Esophagus (tissue), 2 donors: ENCODE measurements around the gene MGA. TPM values are rescaled to one million over a fixed set of nuclear protein-coding genes. Genes with fewer than 3 reads are reported as not detected.

ENCODE experiments used
- H3K27ac ChIP-seq, 2 donors: one replicate each; pipeline ENCODE4 v1.5.1; 2013; ENCODE audit warnings: low read depth in 2 of 2, mild to moderate bottlenecking in 2 of 2, inconsistent platforms in 1 of 2, low read length in 1 of 2, moderate library complexity in 1 of 2
- H3K27me3 ChIP-seq, 2 donors: one replicate each; pipeline ENCODE4 v1.6.1; 2013; ENCODE audit warnings: low read length in 2 of 2, control low read depth in 1 of 2, mild to moderate bottlenecking in 1 of 2; ENCODE audit not compliant: insufficient read depth in 2 of 2, control insufficient read depth in 1 of 2
- H3K36me3 ChIP-seq, 2 donors: one replicate each; pipeline ENCODE4 v1.6.1; 2013; ENCODE audit warnings: low read length in 1 of 2; ENCODE audit not compliant: control insufficient read depth in 2 of 2, insufficient read depth in 2 of 2
- H3K4me1 ChIP-seq, 2 donors: one replicate each; pipeline ENCODE4 v1.6.1; 2013; ENCODE audit warnings: low read length in 1 of 2; ENCODE audit not compliant: control insufficient read depth in 2 of 2, insufficient read depth in 2 of 2
- H3K4me3 ChIP-seq, 2 donors: one replicate each; pipeline ENCODE4 v1.5.1; 2013; ENCODE audit warnings: low read length in 2 of 2, mild to moderate bottlenecking in 2 of 2, low read depth in 1 of 2, moderate library complexity in 1 of 2
- H3K9me3 ChIP-seq, 2 donors: one replicate each; pipeline ENCODE4 v1.6.1; 2013; ENCODE audit warnings: mild to moderate bottlenecking in 2 of 2, low read depth in 1 of 2, low read length in 1 of 2, moderate library complexity in 1 of 2; ENCODE audit not compliant: control insufficient read depth in 2 of 2, insufficient read depth in 1 of 2
- WGBS, 2 donors: extraction: QIAGEN DNeasy Blood & Tissue Kit; methylation state at CpG; one replicate each; pipeline ENCODE4 v1.1.7; 2013; 5-methylcytosine and 5-hydroxymethylcytosine counted together
- polyA plus RNA-seq, 2 donors: library from polyadenylated mRNA; stranded (reverse); fragments of 200-250 nt; gene quantifications; one replicate each; pipeline ENCODE4 v1.2.3, GENCODE V29; 2013
- donor health status: healthy with polysubstance abuse.
- donor health status: Bipolar disorder and iron deficiency.

MGA gene
- polyA plus RNA-seq, 2 donors: 2.8 to 3.0 TPM

GRCh38 chr15:41816788-41817187 lies 156.6 kb downstream of the MGA start:
- Histone ChIP-seq H3K27ac (no peak overlapping the region), H3K9me3 (no peaks in the 10 kb centered on the region), H3K36me3 (peaks cover 38 to 74% of the 10 kb centered on the region in 2 donors), H3K4me1 (no peaks in the 10 kb centered on the region), H3K27me3 (no peaks in the 10 kb centered on the region), H3K4me3 (no peak overlapping the region)
- WGBS, 2 donors: 91 to 92% methylated on average over 5 to 9 of the region's 9 CpGs

GRCh38 chr15:41817327-41817726 lies 157.1 kb downstream of the MGA start:
- H3K4me1 ChIP-seq: no peaks in the 10 kb centered on the region
- H3K27me3 ChIP-seq: no peaks in the 10 kb centered on the region
- H3K4me3 ChIP-seq: no peak overlapping the region
- H3K9me3 ChIP-seq: no peaks in the 10 kb centered on the region
- no peak overlapping the region for H3K27ac ChIP-seq
- H3K36me3 ChIP-seq: peaks cover 42 to 71% of the 10 kb centered on the region in 2 donors
- WGBS, 2 donors: 86 to 90% methylated on average over 14 of the region's 14 CpGs

- H3K27me3 ChIP-seq: no peaks in the 10 kb centered on the region
- H3K4me1 ChIP-seq: no peaks in the 10 kb centered on the region
- H3K27ac ChIP-seq: no peak overlapping the region
- no peak overlapping the region for H3K4me3 ChIP-seq
- no peaks in the 10 kb centered on the region for H3K9me3 ChIP-seq
- H3K36me3 ChIP-seq: peaks cover 40 to 71% of the 10 kb centered on the region in 2 donors
- 88 to 92% methylated on average over 6 of the region's 6 CpGs for WGBS, 2 donors
These were observed 157.6 kb downstream of the MGA start for GRCh38 chr15:41817781-41818180.

- WGBS, 2 donors: 83 to 86% methylated on average over 8 to 9 of the region's 9 CpGs
- Histone ChIP-seq H3K27ac (no peak overlapping the region), H3K36me3 (peaks cover 41 to 72% of the 10 kb centered on the region in 2 donors), H3K4me3 (no peak overlapping the region), H3K4me1 (no peaks in the 10 kb centered on the region), H3K27me3 (no peaks in the 10 kb centered on the region), H3K9me3 (no peaks in the 10 kb centered on the region)
These were observed 159.3 kb downstream of the MGA start for GRCh38 chr15:41819455-41820050.

- Histone ChIP-seq H3K4me3 (no peak overlapping the region), H3K4me1 (no peaks in the 10 kb centered on the region), H3K27me3 (no peaks in the 10 kb centered on the region), H3K36me3 (peaks cover 41 to 73% of the 10 kb centered on the region in 2 donors), H3K9me3 (no peaks in the 10 kb centered on the region), H3K27ac (no peak overlapping the region)
- 62 to 65% methylated on average over 6 of the region's 6 CpGs for whole genome bisulfite sequencing, 2 donors
These were observed 160.7 kb downstream of the MGA start for GRCh38 chr15:41820791-41821423.

GRCh38 chr15:41821831-41822230 lies 161.6 kb downstream of the MGA start:
- 67 to 73% methylated on average over 4 of the region's 4 CpGs for WGBS, 2 donors
- peaks cover 41 to 69% of the 10 kb centered on the region in 2 donors for H3K36me3 ChIP-seq
- H3K4me1 ChIP-seq: no peaks in the 10 kb centered on the region
- no peak overlapping the region for H3K27ac ChIP-seq
- no peak overlapping the region for H3K4me3 ChIP-seq
- no peaks in the 10 kb centered on the region for H3K27me3 ChIP-seq
- no peaks in the 10 kb centered on the region for H3K9me3 ChIP-seq

- Histone ChIP-seq H3K4me3 (no peak overlapping the region), H3K4me1 (no peaks in the 10 kb centered on the region), H3K27ac (no peak overlapping the region), H3K9me3 (no peaks in the 10 kb centered on the region), H3K36me3 (peaks cover 41 to 63% of the 10 kb centered on the region in 2 donors), H3K27me3 (no peaks in the 10 kb centered on the region)
- WGBS, 2 donors: 85 to 89% methylated on average over 6 of the region's 6 CpGs
These were observed 162.3 kb downstream of the MGA start for GRCh38 chr15:41822471-41822870.

Other genes starting within 250 kb of the MGA start
- gene RTF1, start 243.3 kb upstream of the MGA start, polyA plus RNA-seq: 10 to 100 TPM; 12.2 to 16.2 TPM
- under 1 TPM; 0.28 to 0.47 TPM for gene ITPKA, start 166.5 kb upstream of the MGA start, polyA plus RNA-seq
- gene LTK, start 146.6 kb upstream of the MGA start, polyA plus RNA-seq: under 1 TPM; 0.26 to 0.31 TPM
- gene RPAP1, start 116.1 kb upstream of the MGA start, polyA plus RNA-seq: 10 to 100 TPM in 1 of 2 donors, 1 to 10 TPM in 1; 9.2 to 13.0 TPM
- 10 to 100 TPM; 23.2 to 24.2 TPM for gene TYRO3, start 101.2 kb upstream of the MGA start, polyA plus RNA-seq
- gene MAPKBP1, start 114.1 kb downstream of the MGA start, polyA plus RNA-seq: 10 to 100 TPM; 11.9 to 57.3 TPM
- 10 to 100 TPM; 27.9 to 39.4 TPM for gene JMJD7, start 167.7 kb downstream of the MGA start, polyA plus RNA-seq
- gene PLA2G4B, start 178.4 kb downstream of the MGA start, polyA plus RNA-seq: 10 to 100 TPM; 31.6 to 48.1 TPM
- 1 to 10 TPM; 2.7 to 9.3 TPM for gene SPTBN5, start 233.6 kb downstream of the MGA start, polyA plus RNA-seq